ENCODE data around the gene MED9.

Gene MED9

DNA sequence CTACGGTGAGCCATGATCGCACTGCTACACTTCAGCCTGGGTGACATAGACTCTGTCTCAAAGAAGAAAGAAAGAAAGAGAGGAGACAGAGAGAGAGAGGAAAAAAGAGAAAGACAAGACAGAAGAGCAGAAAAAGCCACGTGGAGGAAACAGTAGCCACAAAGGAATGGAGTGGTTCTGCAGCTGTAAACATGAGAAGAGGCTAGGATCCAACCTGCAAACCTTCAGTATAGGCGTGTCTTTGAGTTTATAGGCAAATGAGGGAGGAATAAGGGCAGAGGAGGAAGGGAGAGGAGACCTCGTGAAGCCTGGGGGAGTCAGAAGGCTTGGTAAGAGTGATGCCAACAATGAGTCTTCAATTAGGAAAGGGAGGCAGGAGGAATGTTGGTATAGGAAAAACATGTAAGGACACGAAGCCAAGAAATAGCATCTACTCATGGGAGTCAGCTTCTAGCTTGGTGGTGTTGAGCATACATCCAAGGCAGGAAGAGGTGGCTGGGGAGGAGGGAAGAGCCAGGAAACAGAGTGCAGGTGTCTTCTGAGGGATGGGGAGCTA lies 3.9 kb downstream of the MED9 start:
- Histone ChIP-seq H4K20me1 (ENCODE audit: low read depth, low read length) (peaks cover 4% of the 10 kb centered on the region; the same call in 1 of the 2 replicates), H3K4me3 (ENCODE audit: insufficient read depth, low read length, poor library complexity, severe bottlenecking) (no peak overlapping the region), H3K9me2 (replicated peaks; ENCODE audit: insufficient read depth, low read length) (no peaks in the 10 kb centered on the region), H3K9me3 (ENCODE audit: insufficient read depth, low read length) (no peaks in the 10 kb centered on the region), H3K27ac (ENCODE audit: low read depth, low read length) (no peak overlapping the region), H3K36me3 (ENCODE audit: low read length) (no peaks in the 10 kb centered on the region), H3F3A (ENCODE audit: insufficient read depth) (peaks cover 2% of the 10 kb centered on the region; the same call in 1 of the 2 replicates), H2AFZ (ENCODE audit: low read depth, low read length, severe bottlenecking) (no peak overlapping the region), H3K9ac (ENCODE audit: low read length) (no peak overlapping the region), H3K79me2 (ENCODE audit: insufficient read depth, low read length) (peaks cover 74% of the 10 kb centered on the region), H3K4me2 (ENCODE audit: low read depth, low read length, poor library complexity, severe bottlenecking) (no peak overlapping the region), H3K27me3 (ENCODE audit: low read length) (no peaks in the 10 kb centered on the region)
- TF ChIP-seq, protein P1, sequence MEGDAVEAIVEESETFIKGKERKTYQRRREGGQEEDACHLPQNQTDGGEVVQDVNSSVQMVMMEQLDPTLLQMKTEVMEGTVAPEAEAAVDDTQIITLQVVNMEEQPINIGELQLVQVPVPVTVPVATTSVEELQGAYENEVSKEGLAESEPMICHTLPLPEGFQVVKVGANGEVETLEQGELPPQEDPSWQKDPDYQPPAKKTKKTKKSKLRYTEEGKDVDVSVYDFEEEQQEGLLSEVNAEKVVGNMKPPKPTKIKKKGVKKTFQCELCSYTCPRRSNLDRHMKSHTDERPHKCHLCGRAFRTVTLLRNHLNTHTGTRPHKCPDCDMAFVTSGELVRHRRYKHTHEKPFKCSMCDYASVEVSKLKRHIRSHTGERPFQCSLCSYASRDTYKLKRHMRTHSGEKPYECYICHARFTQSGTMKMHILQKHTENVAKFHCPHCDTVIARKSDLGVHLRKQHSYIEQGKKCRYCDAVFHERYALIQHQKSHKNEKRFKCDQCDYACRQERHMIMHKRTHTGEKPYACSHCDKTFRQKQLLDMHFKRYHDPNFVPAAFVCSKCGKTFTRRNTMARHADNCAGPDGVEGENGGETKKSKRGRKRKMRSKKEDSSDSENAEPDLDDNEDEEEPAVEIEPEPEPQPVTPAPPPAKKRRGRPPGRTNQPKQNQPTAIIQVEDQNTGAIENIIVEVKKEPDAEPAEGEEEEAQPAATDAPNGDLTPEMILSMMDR (IDR thresholded peaks at IDR 0.05; ENCODE audit: insufficient read depth, low read length, poor library complexity, severe bottlenecking): no peak
- no peak for TF ChIP-seq EZH2phosphoT487 (conservative IDR thresholded peaks at IDR 0.05; ENCODE audit: low read length)

DNA sequence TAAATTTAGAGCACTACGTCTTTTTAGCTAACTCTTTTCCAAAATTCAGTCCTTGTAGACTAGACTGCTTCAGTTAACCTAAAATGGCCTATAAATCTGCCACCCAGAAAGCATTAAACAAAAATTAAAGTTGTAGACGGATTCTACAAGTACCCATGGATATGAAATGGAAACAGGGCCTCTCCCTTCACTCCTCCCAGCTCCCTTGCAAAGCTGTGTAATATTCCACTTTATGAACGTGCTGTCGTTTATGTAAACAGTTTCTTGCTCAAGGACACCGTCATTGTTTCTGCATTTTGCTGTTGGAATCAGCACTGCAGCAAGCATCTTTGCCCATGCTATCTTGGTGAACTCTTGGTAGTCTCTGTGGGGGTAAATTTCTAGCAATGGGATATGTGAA lies 5.1 kb downstream of the MED9 start:
- Histone ChIP-seq H3K9me2 (replicated peaks; ENCODE audit: insufficient read depth, low read length) (no peaks in the 10 kb centered on the region), H3F3A (ENCODE audit: insufficient read depth) (peaks cover 2% of the 10 kb centered on the region; the same call in 1 of the 2 replicates), H3K79me2 (ENCODE audit: insufficient read depth, low read length) (peaks cover 76% of the 10 kb centered on the region), H3K9me3 (ENCODE audit: insufficient read depth, low read length) (no peaks in the 10 kb centered on the region), H3K4me3 (ENCODE audit: insufficient read depth, low read length, poor library complexity, severe bottlenecking) (no peak overlapping the region), H3K27me3 (ENCODE audit: low read length) (no peaks in the 10 kb centered on the region), H4K20me1 (ENCODE audit: low read depth, low read length) (peaks cover 4% of the 10 kb centered on the region; the same call in 1 of the 2 replicates), H3K36me3 (ENCODE audit: low read length) (no peaks in the 10 kb centered on the region), H3K9ac (ENCODE audit: low read length) (no peak overlapping the region), H3K27ac (ENCODE audit: low read depth, low read length) (no peak overlapping the region), H3K4me2 (ENCODE audit: low read depth, low read length, poor library complexity, severe bottlenecking) (no peak overlapping the region), H2AFZ (ENCODE audit: low read depth, low read length, severe bottlenecking) (no peak overlapping the region)
- TF ChIP-seq, protein P1 (IDR thresholded peaks at IDR 0.05; ENCODE audit: insufficient read depth, low read length, poor library complexity, severe bottlenecking): no peak
- TF ChIP-seq EZH2phosphoT487 (conservative IDR thresholded peaks at IDR 0.05; ENCODE audit: low read length): no peak

DNA sequence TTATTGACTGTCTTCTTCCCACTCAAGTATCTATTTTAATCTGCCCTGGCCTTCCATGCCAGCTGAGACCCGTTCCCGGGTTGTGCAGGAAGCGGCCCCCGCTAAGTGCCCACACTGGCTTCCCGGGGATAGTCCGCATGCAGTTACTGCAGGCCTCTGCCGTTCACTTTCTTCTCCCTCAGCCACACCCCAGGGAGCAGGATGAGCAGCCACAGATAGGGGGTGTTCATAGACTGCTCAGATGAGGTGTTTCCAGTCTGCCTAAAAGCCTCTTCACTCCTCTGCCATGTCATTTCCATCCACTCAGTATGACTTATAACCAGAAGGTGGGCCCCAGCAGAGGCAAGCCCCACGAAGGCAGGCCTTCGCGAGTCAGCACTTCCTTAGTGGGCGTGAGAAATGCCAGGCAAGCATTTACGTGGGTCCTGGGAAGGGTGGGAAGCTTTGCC lies 7.7 kb downstream of the MED9 start:
- H3K4me2 ChIP-seq (ENCODE audit: low read depth, low read length, poor library complexity, severe bottlenecking): no peak overlapping the region
- H3K79me2 ChIP-seq (ENCODE audit: insufficient read depth, low read length): peaks cover 53% of the 10 kb centered on the region
- H3K27me3 ChIP-seq (ENCODE audit: low read length): no peaks in the 10 kb centered on the region
- no peak overlapping the region for H3K9ac ChIP-seq (ENCODE audit: low read length)
- H3K27ac ChIP-seq (ENCODE audit: low read depth, low read length): no peak overlapping the region
- H3K9me2 ChIP-seq (replicated peaks; ENCODE audit: insufficient read depth, low read length): no peaks in the 10 kb centered on the region
- TF ChIP-seq, protein P1 (IDR thresholded peaks at IDR 0.05; ENCODE audit: insufficient read depth, low read length, poor library complexity, severe bottlenecking): no peak
- no peak for TF ChIP-seq EZH2phosphoT487 (conservative IDR thresholded peaks at IDR 0.05; ENCODE audit: low read length)
- no peaks in the 10 kb centered on the region for H3K9me3 ChIP-seq (ENCODE audit: insufficient read depth, low read length)
- no peaks in the 10 kb centered on the region for H3K36me3 ChIP-seq (ENCODE audit: low read length)
- H3K4me3 ChIP-seq (ENCODE audit: insufficient read depth, low read length, poor library complexity, severe bottlenecking): no peak overlapping the region
- no peak overlapping the region for H2AFZ ChIP-seq (ENCODE audit: low read depth, low read length, severe bottlenecking)
- H4K20me1 ChIP-seq (ENCODE audit: low read depth, low read length): peaks cover 4% of the 10 kb centered on the region; the same call in 1 of the 2 replicates
- peaks cover 2% of the 10 kb centered on the region; the same call in 1 of the 2 replicates for H3F3A ChIP-seq (ENCODE audit: insufficient read depth)

Data from SU-DHL-6 (cell line).